Fibroblast of lung (primary cell): ENCODE results near the gene HDAC3.

Experiments used
- EZH2 ChIP-seq: IDR thresholded peaks from 2 replicates; pipeline ENCODE4 v1.5.1; 2012; ENCODE audit warnings: low read length, control low read depth, mild to moderate bottlenecking; ENCODE audit errors: missing control alignments
- TF ChIP-seq, protein P1 (sequence below), 2 donors: IDR thresholded peaks in 1 of 2; conservative IDR thresholded peaks in 1 of 2; 1 replicate in 1 of 2; 2 replicates in 1 of 2; pipeline ENCODE4 v1.5.1; 2011 to 2012; ENCODE audit warnings: low read length in 2 of 2, control low read depth in 1 of 2, inconsistent platforms in 1 of 2, low read depth in 1 of 2, mild to moderate bottlenecking in 1 of 2

DNA sequence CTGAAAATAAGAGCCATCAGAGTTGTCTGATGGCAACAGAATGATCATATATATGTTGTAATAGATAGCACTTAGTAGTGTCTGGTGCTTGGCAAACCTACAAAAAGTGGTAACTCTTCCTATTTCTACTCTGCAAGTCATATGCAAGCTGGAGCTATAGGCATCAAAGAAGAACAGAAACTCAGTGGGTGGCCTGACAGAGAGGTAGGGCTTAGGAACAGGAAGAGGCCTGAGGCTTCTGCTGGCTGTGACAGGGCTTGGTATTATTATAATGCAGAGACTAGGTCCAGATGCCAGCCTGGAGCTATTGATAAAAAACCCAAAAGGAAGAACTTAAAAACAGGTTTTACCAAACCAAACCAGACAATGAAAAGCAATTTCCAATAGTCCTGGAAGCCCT is 13.5 kb downstream of the HDAC3 start:
- TF ChIP-seq, protein P1, sequence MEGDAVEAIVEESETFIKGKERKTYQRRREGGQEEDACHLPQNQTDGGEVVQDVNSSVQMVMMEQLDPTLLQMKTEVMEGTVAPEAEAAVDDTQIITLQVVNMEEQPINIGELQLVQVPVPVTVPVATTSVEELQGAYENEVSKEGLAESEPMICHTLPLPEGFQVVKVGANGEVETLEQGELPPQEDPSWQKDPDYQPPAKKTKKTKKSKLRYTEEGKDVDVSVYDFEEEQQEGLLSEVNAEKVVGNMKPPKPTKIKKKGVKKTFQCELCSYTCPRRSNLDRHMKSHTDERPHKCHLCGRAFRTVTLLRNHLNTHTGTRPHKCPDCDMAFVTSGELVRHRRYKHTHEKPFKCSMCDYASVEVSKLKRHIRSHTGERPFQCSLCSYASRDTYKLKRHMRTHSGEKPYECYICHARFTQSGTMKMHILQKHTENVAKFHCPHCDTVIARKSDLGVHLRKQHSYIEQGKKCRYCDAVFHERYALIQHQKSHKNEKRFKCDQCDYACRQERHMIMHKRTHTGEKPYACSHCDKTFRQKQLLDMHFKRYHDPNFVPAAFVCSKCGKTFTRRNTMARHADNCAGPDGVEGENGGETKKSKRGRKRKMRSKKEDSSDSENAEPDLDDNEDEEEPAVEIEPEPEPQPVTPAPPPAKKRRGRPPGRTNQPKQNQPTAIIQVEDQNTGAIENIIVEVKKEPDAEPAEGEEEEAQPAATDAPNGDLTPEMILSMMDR (conservative IDR thresholded peaks at IDR 0.05 in 1 of 2, IDR thresholded peaks at IDR 0.05 in 1 of 2; ENCODE audit: low read depth in 1 of 2, low read length in 2 of 2): no peak
- no peak for TF ChIP-seq EZH2
